Endothelial cell of umbilical vein (primary cell): ENCODE measurements around the gene SPEN. TPM values are rescaled to one million over a fixed set of nuclear protein-coding genes. Genes with fewer than 3 reads are reported as not detected.

Source experiments
- BruUV-seq: library from RNA; stranded (reverse); fragments of 400-500 nt; replicated peaks from 2 replicates; lab custom pipeline; 2021; lab: Mats Ljungman, UMichigan
- CTCF ChIA-PET: fragments of 300-600, 350-600 bp; sonication (Branson Sonifier 250); formaldehyde crosslinking; loops from one replicate; lab custom pipeline; 2021; ENCODE audit warnings: antibody characterized with exemption, inconsistent platforms; lab: Charles Lee
- POLR2A ChIA-PET: fragments of 300-600, 350-600 bp; sonication (Branson Sonifier 250); formaldehyde crosslinking; loops from one replicate; lab custom pipeline; 2021; ENCODE audit warnings: antibody characterized with exemption, inconsistent platforms; lab: Charles Lee
- DNase-seq: peaks from one replicate; pipeline ENCODE4 v3.0.0-alpha.2; 2011; ENCODE audit warnings: low read depth, low spot score
- FAIRE-seq: peaks from 2 replicates; lab custom pipeline; 2011; peaks lifted over from hg19 to GRCh38; lab: Jason Lieb, UNC
- H2AFZ ChIP-seq: 2 replicates; pipeline ENCODE4 v1.6.0; 2012; ENCODE audit warnings: low read depth, low read length, control low read depth, inconsistent platforms
- H3K27ac ChIP-seq: 2 replicates; pipeline ENCODE4 v1.5.1; 2011; ENCODE audit warnings: low read depth, mild to moderate bottlenecking, control low read depth, low read length, moderate library complexity; ENCODE audit not compliant: insufficient read depth
- H3K27me3 ChIP-seq, 2 experiments: 2 replicates each; pipeline versions ENCODE4 v1.6.0 to v1.6.1; 2011; ENCODE audit warnings: low read length in 2 of 2, mixed read lengths in 1 of 2; ENCODE audit not compliant: control insufficient read depth in 2 of 2, insufficient read depth in 2 of 2
- H3K36me3 ChIP-seq, 2 experiments: 2 replicates in 1 of 2; 3 replicates in 1 of 2; pipeline ENCODE4 v1.5.1; 2011; ENCODE audit warnings: low read length in 2 of 2, mild to moderate bottlenecking in 1 of 2, moderate library complexity in 1 of 2; ENCODE audit not compliant: control insufficient read depth in 2 of 2, insufficient read depth in 2 of 2; ENCODE audit errors: extremely low read depth in 1 of 2
- H3K4me1 ChIP-seq: 3 replicates; pipeline ENCODE4 v1.5.1; 2011; ENCODE audit warnings: mild to moderate bottlenecking, low read length; ENCODE audit not compliant: control insufficient read depth, insufficient read depth; ENCODE audit errors: extremely low read depth
- H3K4me2 ChIP-seq: 2 replicates; pipeline ENCODE4 v1.6.1; 2011; ENCODE audit warnings: low read length, control low read depth, mixed read lengths; ENCODE audit not compliant: insufficient read depth
- H3K4me3 ChIP-seq, 3 experiments: fragments of 200-600 bp in 1 of 3; sonication (generic), shearing (Covaris generic) in 1 of 3; replicated peaks in 1 of 3; 2 replicates each; pipeline ENCODE4 v1.5.1; 2011 to 2016; ENCODE audit warnings: control low read depth in 3 of 3, low read length in 3 of 3, mild to moderate bottlenecking in 2 of 3, inconsistent platforms in 1 of 3, low read depth in 1 of 3, moderate library complexity in 1 of 3; ENCODE audit not compliant: insufficient read depth in 1 of 3
- H3K79me2 ChIP-seq: 2 replicates; pipeline ENCODE4 v1.6.0; 2012; ENCODE audit warnings: low read length, inconsistent platforms; ENCODE audit not compliant: control insufficient read depth, insufficient read depth
- H3K9ac ChIP-seq: replicated peaks from 2 replicates; pipeline ENCODE3; 2011; ENCODE audit warnings: low read length, control low read depth; ENCODE audit not compliant: insufficient read depth; ENCODE audit errors: extremely low read depth
- H3K9me1 ChIP-seq: replicated peaks from 3 replicates; pipeline ENCODE4 v1.6.0; 2011; ENCODE audit warnings: mild to moderate bottlenecking, low read length; ENCODE audit not compliant: control insufficient read depth, insufficient read depth; ENCODE audit errors: extremely low read depth
- H3K9me3 ChIP-seq: replicated peaks from 2 replicates; pipeline ENCODE4 v1.5.1; 2012; ENCODE audit warnings: low read length, inconsistent platforms; ENCODE audit not compliant: control insufficient read depth, insufficient read depth
- H4K20me1 ChIP-seq: replicated peaks from 2 replicates; pipeline ENCODE3; 2011; ENCODE audit warnings: mild to moderate bottlenecking, low read length; ENCODE audit not compliant: control insufficient read depth, insufficient read depth; ENCODE audit errors: extremely low read depth
- EZH2 ChIP-seq: IDR thresholded peaks from 2 replicates; pipeline ENCODE4 v1.6.1; 2012; ENCODE audit warnings: borderline replicate concordance, low read depth, mild to moderate bottlenecking, moderate library complexity, low read length, inconsistent platforms; ENCODE audit not compliant: severe bottlenecking
- FOS ChIP-seq: IDR thresholded peaks from 2 replicates; pipeline ENCODE4 v1.6.1; 2011; ENCODE audit warnings: mild to moderate bottlenecking, low read length, moderate library complexity, borderline replicate concordance; ENCODE audit not compliant: insufficient read depth
- GATA2 ChIP-seq: IDR thresholded peaks from 2 replicates; pipeline ENCODE4 v1.7.0; 2011; ENCODE audit warnings: low read depth, mild to moderate bottlenecking, moderate library complexity, mixed read lengths, low read length; ENCODE audit not compliant: insufficient read length, insufficient read depth
- JUN ChIP-seq: IDR thresholded peaks from 2 replicates; pipeline ENCODE4 v1.6.1; 2011; ENCODE audit warnings: borderline replicate concordance, low read depth; ENCODE audit not compliant: insufficient read length, insufficient read depth
- MYC ChIP-seq: IDR thresholded peaks from one replicate; pipeline ENCODE4 v1.6.1; 2011; ENCODE audit warnings: mild to moderate bottlenecking, low read depth, low read length
- POLR2A ChIP-seq: IDR thresholded peaks from 2 replicates; pipeline ENCODE4 v1.6.1; 2012; ENCODE audit warnings: low read depth, mild to moderate bottlenecking, control low read depth, low read length
- POLR2AphosphoS5 ChIP-seq: IDR thresholded peaks from 2 replicates; pipeline ENCODE4 v1.6.1; 2012; ENCODE audit warnings: low read depth, mild to moderate bottlenecking, control low read depth, low read length, moderate library complexity; ENCODE audit not compliant: insufficient read depth
- dilution Hi-C: fragments of 300-500 bp; cut with MboI; formaldehyde crosslinking; loops from one replicate; pipeline ENCODE4 v1.15.0; 2019; ENCODE audit warnings: low sequenced_read_pairs; ENCODE audit not compliant: extremely low pct_ligation_motif_present
- intact Hi-C: fragments of 100-400 bp; cut with micrococcal nuclease; formaldehyde crosslinking; loops from one replicate; pipeline ENCODE4 v1.10.0; 2022
- polyA plus RNA-seq, 4 experiments: library from polyadenylated mRNA; depleted of rRNA in 3 of 4; stranded (reverse) in 3 of 4; unstranded in 1 of 4; fragments of >200 nt; gene quantifications; 2 replicates each; pipeline versions ENCODE4 v1.2.1 to v1.2.3, GENCODE V29; 2011 to 2012; ENCODE audit warnings: missing spikeins in 1 of 4
- total RNA-seq: library from RNA; stranded (reverse); gene quantifications from 2 replicates; pipeline ENCODE4 v1.2.3, GENCODE V29; 2021
- TF ChIP-seq, protein P1 (sequence below): IDR thresholded peaks from 2 replicates; pipeline ENCODE4 v1.6.1; 2011; ENCODE audit not compliant: insufficient read depth, insufficient read length
- TF ChIP-seq, protein P2 (sequence below), 2 donors: IDR thresholded peaks; 1 replicate in 1 of 2; 2 replicates in 1 of 2; pipeline ENCODE4 v1.5.1; 2011; ENCODE audit warnings: low read length in 2 of 2, mild to moderate bottlenecking in 2 of 2, moderate library complexity in 2 of 2, control low read depth in 1 of 2, inconsistent platforms in 1 of 2, low read depth in 1 of 2; ENCODE audit not compliant: insufficient read depth in 1 of 2; ENCODE audit errors: extremely low read depth in 1 of 2

SPEN gene
- total and polyA plus RNA-seq, 2 donors (not counting 3 experiments of a cell fraction or from before 2014, with no cell fraction given): 9.3 to 44.4 TPM

DNA sequence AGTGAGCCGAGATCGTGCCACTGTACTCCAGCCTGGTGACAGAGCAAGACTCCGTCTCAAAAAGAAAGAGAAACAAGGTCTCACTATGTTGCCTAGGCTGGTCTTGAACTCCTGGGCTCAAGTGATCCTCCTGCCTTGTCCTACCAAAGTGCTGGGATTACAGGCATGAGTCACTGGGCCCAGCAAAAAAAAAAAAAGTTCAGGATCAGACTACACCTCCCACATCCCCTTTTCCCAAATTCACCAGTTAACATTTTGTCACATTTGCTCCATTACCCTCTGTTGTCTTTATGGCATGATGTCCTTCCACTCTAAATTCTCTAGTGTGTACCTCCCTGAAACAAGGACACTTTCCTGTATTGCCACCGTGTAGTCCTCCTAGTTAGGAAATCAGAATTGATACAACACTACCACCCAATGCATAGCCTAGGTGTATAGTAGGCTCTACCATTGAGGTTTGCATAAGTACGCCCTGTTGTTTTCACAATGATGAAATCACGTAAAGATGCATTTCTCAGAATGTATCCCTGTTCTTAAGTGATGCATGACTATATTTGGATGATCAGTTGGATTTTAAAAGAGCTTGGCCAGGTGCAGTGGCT, 10.7 kb downstream of the SPEN start:
- no TSS peak for BruUV-seq
- TF ChIP-seq EZH2 (no peak), JUN (no peak), FOS (no peak), POLR2A (no peak), MYC (no peak), POLR2AphosphoS5 (no peak), GATA2 (no peak)
- TF ChIP-seq, protein P1, sequence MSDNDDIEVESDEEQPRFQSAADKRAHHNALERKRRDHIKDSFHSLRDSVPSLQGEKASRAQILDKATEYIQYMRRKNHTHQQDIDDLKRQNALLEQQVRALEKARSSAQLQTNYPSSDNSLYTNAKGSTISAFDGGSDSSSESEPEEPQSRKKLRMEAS: no peak
- TF ChIP-seq, protein P2, sequence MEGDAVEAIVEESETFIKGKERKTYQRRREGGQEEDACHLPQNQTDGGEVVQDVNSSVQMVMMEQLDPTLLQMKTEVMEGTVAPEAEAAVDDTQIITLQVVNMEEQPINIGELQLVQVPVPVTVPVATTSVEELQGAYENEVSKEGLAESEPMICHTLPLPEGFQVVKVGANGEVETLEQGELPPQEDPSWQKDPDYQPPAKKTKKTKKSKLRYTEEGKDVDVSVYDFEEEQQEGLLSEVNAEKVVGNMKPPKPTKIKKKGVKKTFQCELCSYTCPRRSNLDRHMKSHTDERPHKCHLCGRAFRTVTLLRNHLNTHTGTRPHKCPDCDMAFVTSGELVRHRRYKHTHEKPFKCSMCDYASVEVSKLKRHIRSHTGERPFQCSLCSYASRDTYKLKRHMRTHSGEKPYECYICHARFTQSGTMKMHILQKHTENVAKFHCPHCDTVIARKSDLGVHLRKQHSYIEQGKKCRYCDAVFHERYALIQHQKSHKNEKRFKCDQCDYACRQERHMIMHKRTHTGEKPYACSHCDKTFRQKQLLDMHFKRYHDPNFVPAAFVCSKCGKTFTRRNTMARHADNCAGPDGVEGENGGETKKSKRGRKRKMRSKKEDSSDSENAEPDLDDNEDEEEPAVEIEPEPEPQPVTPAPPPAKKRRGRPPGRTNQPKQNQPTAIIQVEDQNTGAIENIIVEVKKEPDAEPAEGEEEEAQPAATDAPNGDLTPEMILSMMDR (IDR thresholded peaks at IDR 0.05; ENCODE audit: extremely low read depth in 1 of 2, insufficient read depth in 1 of 2, low read depth in 1 of 2, low read length in 2 of 2): no peak
- H3K4me2 ChIP-seq: no peak overlapping the region
- H3K27me3 ChIP-seq: no peaks in the 10 kb centered on the region
- FAIRE-seq: no peak
- peaks cover 3% of the 10 kb centered on the region for H4K20me1 ChIP-seq
- intact Hi-C loops (no loop called here), dilution Hi-C loops (no loop called here)
- CTCF ChIA-PET: interaction anchor here (0.7 to 1.3 kb wide), 3 partner anchors 11 to 12 kb away, joined by 3 to 5 read pairs (median 4); partner anchors contain the start of gene SPEN
- no peak overlapping the region for H3K9ac ChIP-seq
- H3K4me1 ChIP-seq: no peaks in the 10 kb centered on the region
- H3K9me1 ChIP-seq: no peaks in the 10 kb centered on the region
- H3K27ac ChIP-seq: no peak overlapping the region
- H3K79me2 ChIP-seq: peaks cover 92% of the 10 kb centered on the region
- H3K9me3 ChIP-seq: no peaks in the 10 kb centered on the region
- no peak overlapping the region for H3K4me3 ChIP-seq
- no peak for DNase-seq
- POLR2A ChIA-PET: no interaction called here
- no peak overlapping the region for H2AFZ ChIP-seq
- no peaks in the 10 kb centered on the region for H3K36me3 ChIP-seq
